ENCODE data around the gene ANKRD1.

DNA sequence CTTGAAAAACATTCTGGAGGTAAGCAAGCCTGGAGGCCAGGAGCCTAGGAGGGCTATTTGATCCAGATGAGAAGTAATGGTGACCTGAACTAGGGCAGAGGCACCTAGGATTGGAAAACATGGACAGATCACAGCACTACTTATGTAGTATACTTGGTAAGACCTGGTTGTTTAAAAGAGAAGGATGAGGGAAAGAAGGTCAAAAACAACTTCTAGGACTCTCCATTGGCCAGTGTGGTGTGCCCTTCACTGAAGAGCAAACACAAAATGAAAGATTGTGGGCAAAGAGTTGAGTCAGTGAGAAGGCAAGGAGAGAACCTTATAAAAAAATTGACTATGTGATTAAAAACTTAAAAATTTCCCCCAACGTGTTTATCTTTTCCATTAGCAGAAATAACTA, 14.3 kb downstream of the ANKRD1 start:
- TF ChIP-seq, protein P1, sequence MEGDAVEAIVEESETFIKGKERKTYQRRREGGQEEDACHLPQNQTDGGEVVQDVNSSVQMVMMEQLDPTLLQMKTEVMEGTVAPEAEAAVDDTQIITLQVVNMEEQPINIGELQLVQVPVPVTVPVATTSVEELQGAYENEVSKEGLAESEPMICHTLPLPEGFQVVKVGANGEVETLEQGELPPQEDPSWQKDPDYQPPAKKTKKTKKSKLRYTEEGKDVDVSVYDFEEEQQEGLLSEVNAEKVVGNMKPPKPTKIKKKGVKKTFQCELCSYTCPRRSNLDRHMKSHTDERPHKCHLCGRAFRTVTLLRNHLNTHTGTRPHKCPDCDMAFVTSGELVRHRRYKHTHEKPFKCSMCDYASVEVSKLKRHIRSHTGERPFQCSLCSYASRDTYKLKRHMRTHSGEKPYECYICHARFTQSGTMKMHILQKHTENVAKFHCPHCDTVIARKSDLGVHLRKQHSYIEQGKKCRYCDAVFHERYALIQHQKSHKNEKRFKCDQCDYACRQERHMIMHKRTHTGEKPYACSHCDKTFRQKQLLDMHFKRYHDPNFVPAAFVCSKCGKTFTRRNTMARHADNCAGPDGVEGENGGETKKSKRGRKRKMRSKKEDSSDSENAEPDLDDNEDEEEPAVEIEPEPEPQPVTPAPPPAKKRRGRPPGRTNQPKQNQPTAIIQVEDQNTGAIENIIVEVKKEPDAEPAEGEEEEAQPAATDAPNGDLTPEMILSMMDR (IDR thresholded peaks at IDR 0.05 in 4 of 5, conservative IDR thresholded peaks at IDR 0.05 in 1 of 5), result no peak
- TF ChIP-seq POLR2A (IDR thresholded peaks at IDR 0.05), result no peak
